ENCODE results near the gene SLK.

Gene SLK

GRCh38 chr10:104033401-104033930 is 66.5 kb downstream of the SLK start:
- no peak for DNase-seq (ENCODE audit: low read depth in 2 of 2)

DNA sequence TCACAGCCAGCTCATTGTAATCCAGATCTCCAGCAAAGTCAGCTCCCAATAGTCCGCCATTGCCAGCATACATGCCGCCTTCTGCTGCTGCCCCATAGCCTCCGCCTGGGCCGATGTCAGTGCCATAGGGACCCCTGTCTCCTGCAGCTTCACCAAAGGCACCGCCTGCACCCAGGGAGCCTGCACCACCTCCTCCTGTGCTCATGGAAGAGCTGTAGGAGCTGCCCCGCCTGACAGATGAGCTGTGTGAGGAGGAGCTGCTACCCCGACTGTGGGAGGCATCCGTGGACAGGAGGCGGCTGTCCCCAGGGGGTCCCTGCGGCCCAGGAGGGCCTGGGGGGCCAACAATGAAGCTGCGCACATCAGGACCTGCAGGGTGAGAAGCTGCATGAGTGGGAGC is 67.0 kb downstream of the SLK start:
- DNase-seq (ENCODE audit: low read depth in 2 of 2): no peak

GRCh38 chr10:104034401-104035193 is 67.7 kb downstream of the SLK start:
- DNase-seq (ENCODE audit: low read depth in 2 of 2): no peak

- no peak for DNase-seq (ENCODE audit: low read depth in 2 of 2)
These were observed 68.5 kb downstream of the SLK start for GRCh38 chr10:104035194-104036068.

GRCh38 chr10:104036069-104036384 is 69.1 kb downstream of the SLK start:
- no peak for DNase-seq (ENCODE audit: low read depth in 2 of 2)

DNA sequence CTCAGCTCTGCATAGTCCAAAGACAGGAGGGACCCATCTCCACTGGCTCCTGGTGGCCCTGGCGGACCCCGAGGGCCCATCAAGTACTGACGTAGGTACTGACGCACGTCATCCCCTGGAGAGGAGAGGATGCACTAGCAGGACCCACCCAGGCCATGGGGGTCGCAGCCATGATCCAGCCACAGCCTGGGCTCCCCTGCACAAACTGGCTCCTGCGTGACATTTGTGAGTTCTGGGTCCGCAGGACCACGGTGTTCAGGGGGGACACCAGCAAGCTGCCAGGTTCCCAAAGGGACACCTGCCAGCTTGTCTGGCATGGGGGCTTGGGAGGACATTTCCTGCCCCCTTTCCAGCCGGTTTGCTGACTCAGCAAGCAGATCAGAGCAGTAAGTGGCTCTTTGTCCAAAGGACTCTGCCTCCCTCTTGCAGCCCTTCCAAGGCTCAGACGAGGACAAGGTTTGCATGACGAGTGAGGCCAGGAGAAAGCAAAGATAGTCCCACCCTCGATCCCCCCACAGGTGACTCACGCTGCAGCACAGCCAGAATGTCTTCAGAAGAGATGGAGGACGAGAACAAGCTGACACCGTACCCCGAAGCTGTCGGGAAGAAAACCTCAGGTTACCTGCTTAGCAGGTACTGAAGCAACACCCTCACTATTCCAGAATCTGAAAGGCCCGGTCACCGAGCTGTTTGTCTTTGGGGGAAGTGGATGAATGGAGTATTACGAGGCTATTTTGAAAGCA is 69.7 kb downstream of the SLK start:
- no peak for DNase-seq (ENCODE audit: low read depth in 2 of 2)

DNA sequence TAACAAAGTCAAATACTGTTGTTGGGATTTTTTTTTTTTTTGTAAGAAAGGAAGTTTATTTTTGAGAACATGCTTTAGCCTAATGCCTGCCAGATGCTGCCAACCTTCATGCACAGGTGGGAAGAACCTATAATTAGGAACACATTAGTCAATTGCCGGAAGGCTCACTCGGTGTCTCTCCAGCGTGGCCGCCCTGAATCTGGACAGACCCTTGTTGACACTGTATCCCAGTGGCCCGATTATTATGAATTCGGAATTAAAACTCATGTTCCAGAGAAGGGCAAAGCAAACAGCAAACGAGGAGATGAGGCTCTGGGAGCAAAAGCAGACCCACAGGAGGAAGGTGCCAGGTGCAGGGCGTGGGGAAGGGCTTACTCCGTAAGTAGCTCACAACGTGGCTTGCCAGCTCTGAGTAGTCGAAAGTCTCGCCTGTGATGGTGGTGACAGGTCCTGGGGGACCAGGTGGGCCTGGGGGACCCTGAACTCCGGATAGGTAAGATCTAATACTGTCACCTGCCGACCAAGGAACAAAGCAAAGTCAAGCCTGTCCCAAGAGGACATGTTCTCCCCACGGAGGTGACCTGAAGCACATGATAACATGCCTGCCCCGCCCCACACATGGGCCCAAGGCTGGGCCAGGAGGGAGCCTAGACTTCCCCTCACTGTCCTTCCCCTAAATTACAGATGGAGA is 70.5 kb downstream of the SLK start:
- no peak for DNase-seq (ENCODE audit: low read depth in 2 of 2)

GRCh38 chr10:104038537-104038936 is 71.6 kb downstream of the SLK start:
- no peak for DNase-seq (ENCODE audit: low read depth in 2 of 2)

DNA sequence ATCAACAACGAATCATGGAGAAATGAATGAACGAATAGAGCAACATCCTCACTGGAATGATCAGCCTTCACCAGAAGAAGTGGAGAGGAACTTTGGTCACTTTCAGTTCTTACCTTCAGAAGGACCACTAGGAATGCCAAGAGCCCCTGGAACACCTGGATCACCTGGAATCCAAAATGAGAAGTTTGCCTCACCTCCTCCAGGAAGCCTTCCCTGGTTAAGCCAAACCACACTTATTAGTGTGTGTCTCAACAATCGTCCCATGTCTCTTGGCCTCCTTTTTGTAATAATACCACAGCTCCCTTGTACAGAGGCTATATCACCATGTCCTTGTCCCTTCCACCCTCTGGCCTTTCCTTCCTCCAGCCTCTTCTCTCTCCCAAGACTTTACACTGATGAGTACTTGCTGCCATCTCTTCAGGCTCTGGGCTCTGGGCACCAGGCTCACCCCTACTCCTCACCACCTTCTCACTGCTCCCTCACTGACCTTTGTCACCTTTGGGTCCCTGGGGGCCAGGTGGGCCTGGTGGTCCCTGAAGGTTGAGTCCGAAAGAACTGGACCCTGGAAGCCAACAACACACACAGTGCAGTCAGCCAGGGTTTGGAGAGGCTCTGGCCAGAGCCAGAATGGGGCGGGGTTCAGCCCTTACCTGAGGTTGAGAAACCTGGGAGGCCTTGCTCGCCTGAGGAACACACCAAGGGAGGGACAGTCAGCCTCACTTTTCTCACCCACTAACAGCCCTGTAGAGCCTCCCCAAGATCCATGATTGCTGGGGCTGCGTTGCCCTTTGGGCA is 72.2 kb downstream of the SLK start:
- DNase-seq (ENCODE audit: low read depth in 2 of 2): no peak

- no peak for DNase-seq (ENCODE audit: low read depth in 2 of 2)
These were observed 73.4 kb downstream of the SLK start for GRCh38 chr10:104040382-104040781.

- no peak for DNase-seq (ENCODE audit: low read depth in 2 of 2)
These were observed 74.2 kb downstream of the SLK start for GRCh38 chr10:104040862-104041789.

GRCh38 chr10:104041891-104042535 is 75.1 kb downstream of the SLK start:
- DNase-seq (ENCODE audit: low read depth in 2 of 2): no peak

DNA sequence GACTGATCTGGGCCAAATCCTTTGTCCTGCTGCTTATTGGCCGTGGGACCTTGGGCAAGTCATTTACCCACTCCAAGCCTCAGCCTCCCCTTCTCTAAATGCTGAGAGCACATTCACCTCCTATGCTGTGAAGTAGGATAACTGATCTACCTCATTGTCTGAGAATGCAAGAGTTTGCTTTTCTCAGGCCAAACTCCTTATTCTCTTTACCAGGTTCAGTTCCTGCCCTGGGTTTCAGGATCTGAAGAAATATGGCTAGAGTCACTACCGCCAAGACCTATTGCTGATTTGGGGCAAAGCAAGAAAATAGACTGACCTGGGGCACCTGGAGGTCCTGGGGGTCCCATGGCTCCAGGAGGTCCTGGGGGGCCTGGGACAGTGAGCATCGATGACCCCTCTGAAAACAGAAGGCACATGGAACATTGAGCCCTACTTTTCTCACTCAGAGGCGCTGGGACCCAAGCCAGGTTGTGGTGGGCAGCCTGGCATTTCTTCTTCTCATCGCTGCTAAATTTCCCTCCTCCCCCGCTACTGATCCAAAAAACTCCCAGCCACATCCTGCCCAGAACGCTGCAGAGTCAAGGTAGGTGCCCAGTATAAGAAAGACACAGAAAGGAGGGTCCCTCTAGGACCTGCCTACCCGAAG is 76.4 kb downstream of the SLK start:
- no peak for DNase-seq (ENCODE audit: low read depth in 2 of 2)

DNA sequence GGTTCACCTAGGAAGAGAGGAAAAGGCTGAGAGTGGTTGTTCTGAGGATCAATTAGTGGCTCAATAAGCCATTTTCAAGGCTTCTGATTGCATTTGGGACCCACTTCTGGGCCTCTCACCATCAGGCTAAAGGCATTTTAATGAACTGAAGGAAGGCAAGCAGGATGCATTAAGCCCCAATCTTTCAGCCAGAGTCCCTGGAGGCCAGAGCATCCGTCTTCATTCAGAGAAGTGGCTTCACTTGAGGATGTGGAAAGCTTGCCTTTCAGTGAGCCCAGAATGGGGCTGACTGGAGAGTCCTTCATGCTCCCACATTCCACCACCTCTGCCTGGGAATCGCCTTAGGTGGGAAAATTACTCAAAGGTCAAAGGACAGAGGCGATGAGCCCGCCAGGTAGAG is 76.9 kb downstream of the SLK start:
- no peak for DNase-seq (ENCODE audit: low read depth in 2 of 2)

DNA sequence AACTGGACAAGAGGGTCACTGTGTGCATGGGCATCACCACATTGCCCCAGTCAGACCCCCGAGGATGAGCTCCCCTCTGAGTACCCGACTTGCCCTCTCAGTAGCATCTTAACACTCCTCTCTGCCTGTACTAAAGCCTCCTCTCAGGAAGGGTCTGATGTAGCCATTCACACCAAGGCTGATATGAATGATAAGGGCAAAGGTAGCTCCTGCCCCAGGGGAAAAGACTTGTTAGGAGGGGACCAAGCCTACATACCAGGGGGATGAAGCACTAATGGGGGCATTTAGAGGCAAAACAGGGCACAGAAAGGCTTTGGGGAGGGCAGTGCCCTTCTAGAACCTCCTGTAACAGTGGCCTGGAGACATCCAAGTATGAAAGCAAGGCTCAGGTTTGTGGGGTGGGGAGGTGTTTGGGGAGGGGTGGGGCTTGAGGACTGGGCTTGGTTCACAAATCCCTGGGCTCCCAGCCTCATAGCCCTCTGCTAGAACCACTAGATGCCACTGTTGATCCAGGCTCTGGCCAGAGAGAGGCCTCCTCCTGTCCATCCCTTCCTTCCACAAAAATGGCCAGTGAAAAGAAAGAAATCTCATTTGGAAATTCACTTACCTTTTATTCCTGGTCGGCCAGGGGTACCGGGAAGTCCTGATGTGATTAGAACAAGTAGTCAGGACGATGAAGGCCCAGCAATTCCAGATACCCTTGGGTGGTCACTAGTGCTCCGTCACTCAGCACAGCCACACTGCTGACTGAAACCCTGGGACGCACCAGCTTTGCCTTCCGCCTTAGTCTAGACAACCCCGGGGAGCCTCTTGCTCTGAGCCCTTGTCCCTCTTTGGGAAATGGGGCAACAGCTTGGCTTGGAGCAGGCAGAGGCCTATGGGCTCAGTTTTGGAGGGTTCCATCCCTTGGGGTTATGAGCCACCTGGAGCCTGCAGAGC is 78.5 kb downstream of the SLK start:
- DNase-seq (ENCODE audit: low read depth in 2 of 2): no peak

DNA sequence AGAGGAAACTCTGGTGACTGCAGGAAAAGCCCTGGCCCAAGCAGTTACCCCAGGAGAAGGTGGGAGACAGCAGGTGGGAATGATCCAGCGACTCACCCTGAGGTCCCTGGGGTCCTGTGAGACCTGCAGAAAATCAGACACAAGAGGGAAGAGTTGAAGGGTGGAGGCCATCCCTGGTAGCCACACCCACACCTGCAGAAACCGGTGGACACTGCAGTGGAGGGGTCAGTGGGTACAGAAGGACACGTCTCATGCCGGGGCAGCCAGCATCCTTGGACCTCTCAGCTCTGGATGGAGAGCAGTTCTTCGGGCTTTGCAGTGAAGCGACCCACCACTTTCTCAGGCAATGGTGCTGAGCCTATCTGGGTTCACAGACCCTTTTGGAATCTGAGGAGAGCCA is 79.7 kb downstream of the SLK start:
- no peak for DNase-seq (ENCODE audit: low read depth in 2 of 2)

GRCh38 chr10:104049504-104050250 is 82.7 kb downstream of the SLK start:
- DNase-seq (ENCODE audit: low read depth in 2 of 2): no peak

Data from stimulated activated CD8-positive, alpha-beta memory T cell treated with anti-CD3 and anti-CD28 coated beads, Interleukin-7, amount 100 ng/mL, for 4 hours (primary cell).